Myometrial cell (primary cell): ENCODE data around the gene GRAMD1A. TPM values are rescaled to one million over a fixed set of nuclear protein-coding genes. Genes with fewer than 3 reads are reported as not detected.

Source experiments
- total RNA-seq: library from RNA; depleted of rRNA; stranded (reverse); fragments of >200 nt; gene quantifications from 2 replicates; pipeline ENCODE4 v1.2.3, GENCODE V29; 2015

GRAMD1A gene
- 28.0 and 33.1 TPM in 2 replicates for total RNA-seq

GRCh38 chr19:34999498-35000337 lies at the start of gene GRAMD1A:
TSS of gene GRAMD1A (plus strand) at chr19:35000323. CDS start at chr19:35000479, 156 bp downstream.

GRCh38 chr19:34963573-34964406 lies 36.3 kb upstream of the GRAMD1A start, which contains the start of gene ZNF792:
TSS of gene ZNF792 (minus strand) at chr19:34964229. CDS start at chr19:34963662, 567 bp downstream.

GRCh38 chr19:35030257-35031071 lies 30.3 kb downstream of the GRAMD1A start, which contains the start of gene SCN1B:
TSS of gene SCN1B (plus strand) at chr19:35030470. CDS start at chr19:35030821, 351 bp downstream.

GRCh38 chr19:35041548-35042055 lies 41.5 kb downstream of the GRAMD1A start, which contains the start of gene HPN:
TSS of gene HPN (plus strand) at chr19:35041721. CDS start at chr19:35042507, 786 bp downstream.

Other genes starting within 250 kb of the GRAMD1A start
- 13.5 and 14.4 TPM in 2 replicates for gene ZNF599, start 227.1 kb upstream of the GRAMD1A start, total RNA-seq
- gene ZNF30, start 73.4 kb upstream of the GRAMD1A start, total RNA-seq, result 2.0 and 2.3 TPM in 2 replicates
- gene ZNF792, start 36.1 kb upstream of the GRAMD1A start, total RNA-seq, result 1.2 and 2.1 TPM in 2 replicates
- gene SCN1B, start 30.1 kb downstream of the GRAMD1A start, total RNA-seq, result 7.5 and 11.3 TPM in 2 replicates
- gene HPN, start 41.4 kb downstream of the GRAMD1A start, total RNA-seq, result not detected in 2 replicates
- not detected in 2 replicates for gene FXYD3, start 115.5 kb downstream of the GRAMD1A start, total RNA-seq
- gene LGI4, start 134.7 kb downstream of the GRAMD1A start, total RNA-seq, result not detected in 2 replicates
- gene FXYD1, start 138.5 kb downstream of the GRAMD1A start, total RNA-seq, result not detected in 2 replicates
- not detected in 2 replicates for gene FXYD7, start 142.9 kb downstream of the GRAMD1A start, total RNA-seq
- gene FXYD5, start 154.4 kb downstream of the GRAMD1A start, total RNA-seq, result 158 and 167 TPM in 2 replicates
- gene FAM187B, start 228.4 kb downstream of the GRAMD1A start, total RNA-seq, result not detected in 2 replicates
- gene LSR, start 248.7 kb downstream of the GRAMD1A start, total RNA-seq, result 0.86 and 3.4 TPM in 2 replicates